T-helper 1 cell (primary cell): ENCODE data around the gene GPATCH8.
"Not testable (repeated sequence)": the region's sequence is repeated elsewhere in the genome, so short reads cannot be mapped to it uniquely, and the experiment has no call there.

Experiments used
- DNase-seq, 5 donors: peaks; one replicate each; pipeline ENCODE4 v3.0.0-alpha.2; 2012 to 2020

GPATCH8 gene

GRCh38 chr17:44527102-44527501, 23.9 kb upstream of the GPATCH8 start:
- no peak for DNase-seq

DNA sequence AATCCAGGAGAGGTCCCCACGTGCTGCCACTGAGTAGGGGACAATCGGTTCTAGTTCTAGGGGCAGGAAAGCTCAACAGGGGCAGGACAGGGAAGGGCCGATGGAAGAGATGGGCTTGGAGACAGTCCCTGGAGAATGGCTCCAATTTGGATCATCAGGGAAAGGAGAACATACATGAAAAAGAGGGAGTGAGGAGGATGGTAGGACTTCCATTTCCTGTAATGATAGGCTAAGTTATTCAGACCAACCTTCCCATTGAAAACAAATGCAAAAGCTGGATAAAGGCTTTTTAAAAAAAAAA, 20.4 kb upstream of the GPATCH8 start:
- DNase-seq: no peak

DNA sequence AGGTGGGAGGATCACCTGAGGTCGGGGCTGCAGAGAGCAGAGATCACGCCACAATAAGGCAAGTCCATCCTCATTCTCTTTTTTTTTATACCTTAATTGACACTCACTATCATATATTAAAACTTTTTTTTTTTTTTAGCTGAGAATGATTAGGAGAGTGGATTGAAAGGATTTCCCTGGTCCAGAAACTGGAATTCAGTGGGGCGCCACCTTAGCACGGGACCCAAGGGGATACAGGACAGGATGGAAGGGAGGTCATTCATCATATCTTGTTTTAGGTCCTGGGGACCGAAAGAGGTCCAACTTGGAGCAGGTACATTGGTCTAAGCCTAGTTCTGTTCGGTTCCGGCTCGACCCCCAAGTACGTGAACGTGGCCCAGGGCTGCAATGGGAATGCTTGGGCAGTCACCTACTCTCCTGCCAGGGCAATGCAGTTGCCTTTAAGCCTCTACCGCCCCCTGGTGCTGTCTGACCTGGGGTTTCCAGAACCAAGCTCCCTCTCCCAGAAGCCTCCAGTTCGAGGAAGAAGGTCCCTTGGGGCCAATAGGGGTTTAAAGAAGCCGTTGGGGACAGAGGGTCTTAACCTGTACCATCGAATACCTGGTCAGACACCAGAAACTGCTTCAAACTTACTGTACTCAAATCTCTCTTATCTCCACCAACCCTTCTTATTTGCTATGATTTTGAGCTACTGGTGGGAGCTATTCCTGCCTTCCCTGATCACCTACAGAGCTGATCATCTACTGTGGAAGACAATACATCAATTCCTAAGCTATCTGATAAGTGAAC, 19.9 kb upstream of the GPATCH8 start:
- peak in 2 of 5 donors; percentile 14 to 33 for DNase-seq

DNA sequence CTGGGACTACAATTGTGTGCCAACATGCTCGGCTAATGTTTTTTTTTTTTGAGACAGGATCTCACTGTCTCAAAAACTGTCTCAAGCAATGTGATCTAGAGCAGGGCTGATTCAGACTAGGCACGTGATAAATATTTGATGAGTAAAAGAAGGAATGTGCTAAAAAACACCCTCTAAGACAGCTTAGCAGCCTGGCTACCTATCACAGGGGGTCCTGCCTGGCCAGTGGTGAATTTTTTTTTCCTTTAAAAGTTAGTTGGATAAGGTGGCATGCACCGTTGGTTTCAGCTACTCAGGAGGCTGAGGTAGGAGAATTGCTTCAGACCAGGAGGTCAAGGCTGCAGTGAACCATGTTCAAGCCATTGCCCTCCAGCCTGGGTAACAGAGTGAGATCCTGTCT, 14.8 kb upstream of the GPATCH8 start:
- DNase-seq: no peak

DNA sequence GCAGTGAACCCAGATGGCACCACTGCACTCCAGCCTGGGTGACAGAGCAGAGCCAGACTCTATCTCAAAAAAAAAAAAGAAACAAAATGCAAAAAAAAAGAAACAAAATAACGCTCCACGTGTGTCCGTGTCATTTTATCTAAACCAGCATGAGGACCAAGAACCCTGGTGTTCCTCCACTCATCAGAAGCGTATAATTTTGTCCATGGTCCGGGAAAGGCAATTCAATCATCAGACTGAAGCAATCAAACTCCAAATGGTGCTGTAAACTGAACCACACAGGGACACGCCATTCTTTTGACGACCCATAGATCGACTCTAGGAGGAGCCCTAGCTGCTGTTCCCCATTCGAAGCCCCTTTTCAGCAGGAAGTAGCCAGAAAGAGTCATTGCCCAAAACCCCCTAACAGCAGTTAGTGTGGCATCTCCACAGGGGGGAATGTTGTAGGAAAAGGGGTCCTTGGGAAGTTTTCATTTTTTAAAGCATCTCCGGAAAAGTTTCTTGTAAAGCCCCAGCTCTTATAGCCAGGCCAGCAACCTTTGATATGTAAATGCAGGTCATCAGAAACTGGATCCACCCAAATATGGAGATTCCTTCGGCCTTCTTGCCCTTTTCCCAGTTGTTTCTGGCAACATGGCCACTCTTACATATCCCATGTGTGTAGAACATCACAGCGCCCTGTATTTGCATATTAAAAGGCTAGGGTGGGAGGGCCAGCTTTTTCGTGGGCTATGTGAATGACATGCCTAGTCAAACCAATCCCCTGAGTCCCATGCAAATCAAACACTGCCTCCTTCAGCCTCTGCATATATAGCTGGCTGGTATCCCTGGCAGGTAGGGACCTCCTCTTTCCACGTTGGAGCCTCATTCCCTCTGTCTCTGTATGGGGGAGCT, 8.3 kb upstream of the GPATCH8 start:
- not testable (repeated sequence) for DNase-seq

DNA sequence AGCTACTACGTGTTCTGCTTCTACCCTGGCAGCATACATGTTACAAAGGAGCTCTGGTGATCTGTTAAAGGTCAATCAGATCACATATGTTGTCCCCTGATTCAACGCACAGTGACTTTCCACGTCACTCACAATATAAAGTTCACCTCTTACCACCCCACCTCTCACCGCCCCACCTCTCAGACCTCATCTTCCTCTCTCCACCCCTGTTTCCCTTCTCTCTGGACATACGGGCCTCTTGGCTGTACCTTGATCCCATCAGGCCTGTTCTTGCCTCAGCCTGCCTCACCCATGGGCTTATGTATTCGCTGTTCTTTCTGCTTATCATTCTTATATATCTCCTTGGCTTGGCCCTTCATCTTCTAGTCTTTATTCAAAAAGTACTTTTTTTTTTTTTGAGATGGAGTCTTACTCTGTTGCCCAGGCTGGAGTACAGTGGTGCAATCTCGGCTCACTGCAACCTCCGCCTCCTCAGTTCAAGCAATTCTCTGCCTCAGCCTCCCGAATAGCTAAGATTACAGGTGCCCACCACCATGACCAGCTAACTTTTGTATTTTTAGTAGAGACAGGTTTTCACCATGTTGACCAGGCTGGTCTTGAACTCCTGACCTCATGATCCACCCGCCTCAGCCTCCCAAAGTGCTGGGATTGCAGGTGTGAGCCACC, 3.9 kb upstream of the GPATCH8 start:
- DNase-seq: not testable (repeated sequence)

DNA sequence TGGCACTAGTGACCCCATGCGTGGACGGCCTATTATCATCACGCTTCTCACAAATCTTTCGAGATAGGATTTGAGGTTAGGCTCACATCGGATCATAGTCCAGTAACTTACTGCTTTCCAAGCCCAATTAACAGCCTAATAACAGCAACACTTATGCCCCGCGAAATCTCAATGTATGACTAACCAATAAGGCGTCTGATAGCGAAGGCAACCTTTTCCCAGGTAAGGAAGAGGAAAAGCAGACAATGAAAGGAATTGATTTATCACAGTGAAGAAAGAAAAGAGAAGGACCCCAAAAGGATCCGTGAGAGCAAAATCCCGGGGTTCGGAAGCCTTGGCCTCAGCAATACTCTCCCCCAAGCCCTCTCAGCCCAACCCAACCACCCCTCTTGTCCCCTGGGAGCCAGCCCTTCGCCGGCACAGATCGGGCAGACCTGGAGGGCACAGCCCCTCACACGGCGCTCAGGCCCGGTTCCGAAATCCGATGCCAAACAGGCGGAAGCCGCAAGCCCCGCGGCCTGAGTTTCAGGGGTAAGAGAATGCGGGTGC, 534 bp downstream of the GPATCH8 start:
- DNase-seq: peak in 2 of 5 donors; percentile 12 to 18

- DNase-seq: no peak
Observed at GRCh38 chr17:44501866-44502375, 1.3 kb downstream of the GPATCH8 start.

DNA sequence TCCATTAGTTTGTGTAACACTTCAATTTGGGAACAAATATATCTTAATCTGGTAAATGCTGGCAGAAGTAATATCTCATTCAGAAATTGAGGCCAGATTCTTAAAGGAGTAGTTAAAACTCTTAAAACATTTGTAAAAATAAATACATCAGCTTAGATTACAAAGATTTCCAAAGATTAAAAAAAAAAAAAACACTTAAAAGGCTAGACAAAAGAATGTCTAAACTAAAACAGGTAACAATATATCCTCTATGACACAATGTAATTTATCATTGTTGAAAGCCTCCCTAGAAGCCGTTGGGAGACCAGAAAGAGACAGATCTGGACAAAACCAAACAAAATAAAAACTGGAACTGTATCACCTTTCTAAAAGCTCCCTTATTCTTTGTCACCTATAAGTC, 3.5 kb downstream of the GPATCH8 start:
- no peak for DNase-seq

DNA sequence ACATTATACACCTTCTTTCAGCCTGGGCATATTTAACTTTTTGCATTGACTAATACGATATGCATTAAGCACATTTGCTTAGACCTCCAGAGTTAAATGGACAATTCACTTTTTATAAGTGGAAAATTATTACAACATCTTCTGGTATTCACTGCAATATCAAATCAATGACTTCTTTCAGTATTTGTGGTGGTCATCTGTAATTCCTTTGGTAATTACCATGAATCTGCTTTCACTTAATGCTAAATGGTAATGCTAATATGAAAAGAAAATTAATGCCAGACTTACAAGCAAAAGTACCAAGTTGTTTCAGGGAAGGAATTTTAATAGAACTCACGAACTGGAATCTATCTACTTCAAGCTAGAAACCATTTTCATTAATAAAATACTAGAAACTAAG, 6.4 kb downstream of the GPATCH8 start:
- DNase-seq: no peak

- DNase-seq: no peak
Observed at GRCh38 chr17:44493339-44493738, 9.9 kb downstream of the GPATCH8 start.

DNA sequence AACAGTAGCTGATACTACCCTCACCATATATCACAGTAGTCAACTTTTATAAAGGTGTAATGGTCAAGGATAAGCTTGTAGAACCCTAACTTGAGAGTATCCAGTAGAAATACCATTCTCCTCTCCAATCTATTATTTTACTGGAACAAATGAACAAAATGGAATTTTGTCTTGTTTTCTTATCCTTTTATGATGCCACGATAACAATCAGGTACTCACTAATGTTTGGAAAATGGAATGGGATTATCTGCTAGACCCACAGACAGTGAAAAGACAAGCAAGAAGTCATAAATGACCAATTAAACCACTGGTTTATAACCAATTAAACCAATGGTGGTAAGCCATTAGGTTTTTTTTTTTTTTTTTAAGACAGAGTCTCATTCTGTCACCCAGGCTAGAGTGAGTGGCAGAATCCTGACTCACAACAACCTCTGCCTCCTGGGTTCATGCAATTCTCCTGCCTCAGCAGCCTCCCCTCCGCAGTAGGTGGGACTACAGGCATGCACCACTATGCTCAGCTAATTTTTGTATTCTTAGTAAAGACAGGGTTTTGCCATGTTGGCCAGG, 10.4 kb downstream of the GPATCH8 start:
- no peak for DNase-seq

- DNase-seq: no peak
Observed at GRCh38 chr17:44489581-44489980, 13.6 kb downstream of the GPATCH8 start.

- DNase-seq: no peak
Observed at GRCh38 chr17:44487170-44487569, 16.0 kb downstream of the GPATCH8 start.

DNA sequence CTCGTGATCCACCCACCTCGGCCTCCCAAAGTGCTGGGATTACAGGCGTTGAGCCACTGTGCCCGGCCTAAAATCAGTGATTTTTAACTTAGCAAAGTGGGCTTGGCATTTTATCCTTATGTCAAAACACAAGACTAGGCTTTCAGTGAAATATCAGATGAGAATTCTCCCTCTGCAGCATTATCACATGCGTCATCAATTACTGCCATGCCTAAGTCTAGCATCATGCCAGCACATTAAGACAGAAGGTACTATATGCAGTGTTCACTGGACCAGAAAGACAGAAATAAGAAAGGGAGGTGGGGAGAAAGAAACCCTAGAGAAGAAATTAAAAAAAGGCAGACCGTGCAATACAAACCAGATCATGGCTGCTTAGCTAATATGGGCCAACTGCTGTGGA, 29.8 kb downstream of the GPATCH8 start:
- no peak for DNase-seq

GRCh38 chr17:44469676-44470075, 33.5 kb downstream of the GPATCH8 start:
- DNase-seq: no peak

DNA sequence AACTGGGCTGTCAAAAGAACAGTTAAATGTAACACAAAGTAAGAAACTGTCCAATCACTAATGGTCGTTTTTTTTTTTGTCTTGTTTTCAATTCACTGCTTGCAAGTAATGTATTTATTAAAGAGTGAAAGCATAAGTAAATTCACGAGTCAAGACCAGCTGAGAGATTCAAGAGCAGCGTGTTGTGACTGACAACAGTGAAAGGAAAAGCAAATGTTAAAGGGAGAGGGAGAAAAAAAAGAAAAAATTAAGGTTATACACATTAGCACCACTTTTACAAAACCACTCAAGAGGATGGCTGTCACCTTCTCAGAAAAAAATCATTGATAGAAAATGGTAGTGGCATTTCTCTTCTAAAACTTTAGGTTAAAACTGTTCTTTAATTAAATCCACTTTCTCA, 36.1 kb downstream of the GPATCH8 start:
- DNase-seq: no peak

GRCh38 chr17:44466339-44466738, 36.9 kb downstream of the GPATCH8 start:
- DNase-seq: no peak

DNA sequence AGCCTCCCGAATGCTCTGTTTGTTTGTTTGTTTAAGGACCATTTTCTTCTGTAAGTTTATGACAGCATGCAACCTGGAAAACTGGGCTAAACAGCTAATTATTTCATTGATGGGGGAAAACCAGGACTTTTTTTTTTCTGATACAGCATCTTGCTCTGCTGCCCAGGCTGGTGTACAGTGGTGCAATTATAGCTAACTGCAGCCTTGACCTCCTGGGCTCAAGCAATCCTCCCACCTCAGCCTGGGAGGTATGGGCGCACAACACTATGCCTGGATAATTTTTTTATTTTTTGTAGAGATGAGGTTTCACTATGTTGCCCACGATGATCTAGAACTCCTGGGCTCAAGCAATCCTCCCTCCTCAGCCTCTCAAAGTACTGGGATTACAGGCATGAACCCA, 37.3 kb downstream of the GPATCH8 start:
- DNase-seq: no peak

GRCh38 chr17:44465276-44465675, 37.9 kb downstream of the GPATCH8 start:
- no peak for DNase-seq

DNA sequence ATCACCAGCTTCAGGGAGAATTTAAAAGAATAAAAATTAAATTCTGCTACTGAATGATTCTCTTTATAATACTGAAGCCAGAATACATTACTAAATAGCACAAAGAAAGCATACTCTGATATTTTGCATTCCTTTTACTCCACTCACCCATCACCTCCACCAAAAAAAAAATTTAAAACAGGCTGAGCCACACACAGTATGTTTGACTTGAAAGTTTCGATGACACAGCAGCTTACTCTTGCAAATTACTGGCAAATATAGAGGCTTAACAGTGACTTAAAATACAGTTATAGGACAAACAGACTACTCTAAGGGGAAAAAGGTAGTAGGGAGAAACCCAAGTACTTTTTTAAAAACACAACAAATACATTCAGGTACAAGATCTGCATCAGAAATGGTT, 39.2 kb downstream of the GPATCH8 start:
- no peak for DNase-seq

GRCh38 chr17:44451832-44452231, 51.4 kb downstream of the GPATCH8 start:
- DNase-seq: no peak
